Sigmoid colon (tissue), 4 donors: ENCODE data around the gene PANK4.

ENCODE experiments used
- CTCF ChIP-seq, 4 experiments: fragments of 450-650 bp in 3 of 4; fragments of 200-600 bp in 1 of 4; IDR thresholded peaks; one replicate each; pipeline ENCODE4 v1.5.1; 2016 to 2019; ENCODE audit warnings: antibody characterized with exemption in 4 of 4, mild to moderate bottlenecking in 3 of 4, moderate library complexity in 2 of 4
- POLR2AphosphoS5 ChIP-seq, 4 donors: sonication (generic); formaldehyde crosslinking; IDR thresholded peaks; one replicate each; pipeline ENCODE4 v1.6.1; 2017; ENCODE audit warnings: antibody characterized with exemption in 4 of 4

- TF ChIP-seq POLR2AphosphoS5 (IDR thresholded peaks at IDR 0.05) = no peak
- no peak for TF ChIP-seq CTCF (IDR thresholded peaks at IDR 0.05)
Measured at GRCh38 chr1:2564006-2564814, 37.8 kb upstream of the PANK4 start.
